Tibial artery (tissue), 4 donors: ENCODE data around the gene PIN1.
"Not testable (repeated sequence)": the region's sequence is repeated elsewhere in the genome, so short reads cannot be mapped to it uniquely, and the experiment has no call there.

Experiments used
- DNase-seq, 2 donors: peaks; one replicate each; pipeline ENCODE4 v3.0.0-alpha.2; 2019
- H3K27ac ChIP-seq, 2 donors: fragments of 200-600 bp; sonication (generic) in 1 of 2; 1 replicate in 1 of 2; 2 replicates in 1 of 2; pipeline ENCODE4 v1.5.1; 2018 to 2019; ENCODE audit warnings: mild to moderate bottlenecking in 1 of 2
- H3K27me3 ChIP-seq, 2 donors: fragments of 200-600 bp; sonication (generic) in 1 of 2; one replicate each; pipeline versions ENCODE4 v1.5.1 to v1.6.0; 2016 to 2019
- H3K36me3 ChIP-seq, 3 donors: fragments of 200-600 bp; sonication (generic) in 2 of 3; one replicate each; pipeline ENCODE4 v1.5.1; 2016 to 2019; ENCODE audit warnings: mild to moderate bottlenecking in 2 of 3
- H3K4me1 ChIP-seq, 4 donors: fragments of 200-600 bp; sonication (generic) in 2 of 4; 1 replicate in 3 of 4; 2 replicates in 1 of 4; pipeline ENCODE4 v1.5.1; 2016 to 2019
- H3K4me3 ChIP-seq, 2 donors: fragments of 200-600 bp; sonication (generic) in 1 of 2; 1 replicate in 1 of 2; 2 replicates in 1 of 2; pipeline ENCODE4 v1.5.1; 2018 to 2019; ENCODE audit warnings: mild to moderate bottlenecking in 2 of 2
- H3K9me3 ChIP-seq, 3 donors: fragments of 200-600 bp; sonication (generic) in 1 of 3; one replicate each; pipeline ENCODE4 v1.5.1; 2016 to 2019
- intact Hi-C: fragments of 100-400 bp; cut with DNase I; formaldehyde crosslinking; loops from one replicate; pipeline ENCODE4 v1.15.0; 2023; ENCODE audit warnings: low total_unique reads
- TF ChIP-seq, protein P1 (sequence below), 2 experiments: fragments of 200-600 bp in 1 of 2; fragments of 450-650 bp in 1 of 2; IDR thresholded peaks; one replicate each; pipeline ENCODE4 v1.5.1; 2017 to 2019; ENCODE audit warnings: antibody characterized with exemption in 2 of 2, mild to moderate bottlenecking in 1 of 2, moderate library complexity in 1 of 2

The PIN1 gene

DNA sequence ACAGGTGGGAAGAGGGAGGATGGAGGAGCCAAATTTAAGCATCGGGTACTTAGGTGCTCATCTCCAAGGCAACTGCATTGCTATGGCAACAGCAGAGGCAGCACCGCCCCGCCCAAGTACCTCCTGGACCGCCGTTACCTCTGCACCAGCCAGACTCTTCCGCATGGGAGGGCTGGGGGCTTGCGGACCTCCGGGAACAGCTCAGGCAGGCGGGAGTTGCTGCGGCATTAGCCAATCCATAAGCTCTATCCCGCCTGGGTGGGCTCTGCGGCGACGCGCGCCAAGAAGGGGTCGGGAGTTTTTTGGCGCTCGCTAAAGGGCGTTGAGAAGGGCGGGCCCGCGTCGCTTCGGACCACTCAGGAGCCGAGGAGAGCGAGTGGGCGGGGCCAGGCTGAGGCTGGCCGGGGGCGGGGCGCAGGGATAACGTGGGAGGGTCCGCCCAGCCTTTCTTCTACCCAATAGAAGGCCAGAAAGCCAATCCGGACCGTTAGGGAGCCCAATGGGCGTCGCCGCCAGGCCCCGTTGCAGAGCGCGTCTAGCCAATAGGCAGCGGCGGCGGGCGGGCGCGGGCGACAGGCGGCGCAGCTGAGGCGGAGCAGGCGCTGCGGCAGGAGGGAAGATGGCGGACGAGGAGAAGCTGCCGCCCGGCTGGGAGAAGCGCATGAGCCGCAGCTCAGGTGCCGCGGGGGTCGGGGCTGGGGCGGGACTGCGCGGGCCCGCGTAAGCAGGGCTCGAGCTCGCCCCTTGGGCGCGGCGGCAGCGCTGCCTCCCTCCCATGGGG lies at the start of gene PIN1:
Gene PIN1, plus strand, starts transcription at position 593 of the 781 bp plus-strand sequence. Its CDS starts 27 bp downstream, at position 620.
- Histone ChIP-seq H3K4me1 (peaks cover 0 to 24% (median 13%) of the 10 kb centered on the region in 4 donors), H3K9me3 (no peaks in the 10 kb centered on the region), H3K4me3 (peak within 1 kb of the TSS; percentile 94 to 96), H3K27ac (peak within 1 kb of the TSS; percentile 85), H3K27me3 (no peaks in the 10 kb centered on the region), H3K36me3 (peaks cover 6 to 37% (median 26%) of the 10 kb centered on the region in 3 donors)
- DNase-seq = peak; percentile 99
- TF ChIP-seq, protein P1, sequence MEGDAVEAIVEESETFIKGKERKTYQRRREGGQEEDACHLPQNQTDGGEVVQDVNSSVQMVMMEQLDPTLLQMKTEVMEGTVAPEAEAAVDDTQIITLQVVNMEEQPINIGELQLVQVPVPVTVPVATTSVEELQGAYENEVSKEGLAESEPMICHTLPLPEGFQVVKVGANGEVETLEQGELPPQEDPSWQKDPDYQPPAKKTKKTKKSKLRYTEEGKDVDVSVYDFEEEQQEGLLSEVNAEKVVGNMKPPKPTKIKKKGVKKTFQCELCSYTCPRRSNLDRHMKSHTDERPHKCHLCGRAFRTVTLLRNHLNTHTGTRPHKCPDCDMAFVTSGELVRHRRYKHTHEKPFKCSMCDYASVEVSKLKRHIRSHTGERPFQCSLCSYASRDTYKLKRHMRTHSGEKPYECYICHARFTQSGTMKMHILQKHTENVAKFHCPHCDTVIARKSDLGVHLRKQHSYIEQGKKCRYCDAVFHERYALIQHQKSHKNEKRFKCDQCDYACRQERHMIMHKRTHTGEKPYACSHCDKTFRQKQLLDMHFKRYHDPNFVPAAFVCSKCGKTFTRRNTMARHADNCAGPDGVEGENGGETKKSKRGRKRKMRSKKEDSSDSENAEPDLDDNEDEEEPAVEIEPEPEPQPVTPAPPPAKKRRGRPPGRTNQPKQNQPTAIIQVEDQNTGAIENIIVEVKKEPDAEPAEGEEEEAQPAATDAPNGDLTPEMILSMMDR (IDR thresholded peaks at IDR 0.05) = peak; percentile 43 to 69
- intact Hi-C loops = no loop called here

GRCh38 chr19:9785367-9786331 lies 49.5 kb upstream of the PIN1 start:
- Histone ChIP-seq H3K4me1 (peaks cover 0 to 18% (median 8%) of the 10 kb centered on the region in 4 donors), H3K36me3 (peaks cover 0 to 8% (median 0%) of the 10 kb centered on the region in 3 donors), H3K4me3 (peak overlapping the region; percentile 91 to 92), H3K27me3 (no peaks in the 10 kb centered on the region), H3K27ac (peak overlapping the region; percentile 96 to 99), H3K9me3 (no peaks in the 10 kb centered on the region)
- intact Hi-C loops = loop anchor here (10.0 kb wide), 1 partner anchor 201 kb away; the partner anchor contains the start of gene ZNF121
- peak; percentile 99 for DNase-seq
- TF ChIP-seq, protein P1 (IDR thresholded peaks at IDR 0.05) = no peak

GRCh38 chr19:9786342-9786741 lies 48.8 kb upstream of the PIN1 start:
- peak overlapping the region; percentile 96 to 99 for H3K27ac ChIP-seq
- no peak for DNase-seq

GRCh38 chr19:9786819-9787218 lies 48.3 kb upstream of the PIN1 start:
- Histone ChIP-seq H3K27ac (peak overlapping the region; percentile 96 to 99), H3K9me3 (no peaks in the 10 kb centered on the region), H3K27me3 (no peaks in the 10 kb centered on the region), H3K36me3 (peaks cover 0 to 6% (median 0%) of the 10 kb centered on the region in 3 donors), H3K4me3 (no peak overlapping the region), H3K4me1 (peaks cover 0 to 24% (median 10%) of the 10 kb centered on the region in 4 donors)
- no peak for DNase-seq
- intact Hi-C loops = loop anchor here (10.0 kb wide), 1 partner anchor 202 kb away; the partner anchor contains the start of gene ZNF121
- TF ChIP-seq, protein P1 (IDR thresholded peaks at IDR 0.05) = no peak

More at GRCh38 chr19:9786342-9786741, 48.8 kb upstream of the PIN1 start:
- Histone ChIP-seq H3K36me3 (peaks cover 0 to 8% (median 0%) of the 10 kb centered on the region in 3 donors), H3K27me3 (no peaks in the 10 kb centered on the region), H3K4me3 (peak overlapping the region; percentile 91 to 92), H3K9me3 (no peaks in the 10 kb centered on the region), H3K4me1 (peaks cover 0 to 23% (median 10%) of the 10 kb centered on the region in 4 donors)
- TF ChIP-seq, protein P1 (IDR thresholded peaks at IDR 0.05) = no peak
- intact Hi-C loops = loop anchor here (10.0 kb wide), 1 partner anchor 202 kb away; the partner anchor contains the start of gene ZNF121

- not testable (repeated sequence) for DNase-seq, H3K9me3 ChIP-seq, H3K4me3 ChIP-seq, H3K36me3 ChIP-seq, H3K27me3 ChIP-seq, H3K27ac ChIP-seq
- intact Hi-C loops = loop anchor here (10.0 kb wide), 1 partner anchor 204 kb away; the partner anchor contains the start of gene ZNF121
- H3K4me1 ChIP-seq = peaks cover 0 to 24% (median 13%) of the 10 kb centered on the region in 4 donors
These were observed 46.5 kb upstream of the PIN1 start for GRCh38 chr19:9788604-9789003.
